Lung (tissue), 12 donors: ENCODE results near the gene CAMK1D. TPM values are rescaled to one million over a fixed set of nuclear protein-coding genes. Genes with fewer than 3 reads are reported as not detected.

ENCODE experiments used
- ATAC-seq: fragments of 200-7000 bp; cut with Tn5 transposase; one replicate; pipeline ENCODE4 v1.9.1; 2020; ENCODE audit warnings: moderate number of reproducible peaks; ENCODE audit not compliant: insufficient read depth, low FRiP score
- DNase-seq, 3 donors: peaks; one replicate each; pipeline ENCODE4 v3.0.0-alpha.2; 2013 to 2017
- H3K27ac ChIP-seq, 2 donors: one replicate each; pipeline ENCODE4 v1.5.1; 2013; ENCODE audit warnings: mild to moderate bottlenecking in 2 of 2, moderate library complexity in 2 of 2, control low read depth in 1 of 2, inconsistent platforms in 1 of 2, low read depth in 1 of 2, low read length in 1 of 2
- H3K27me3 ChIP-seq, 3 donors: one replicate each; pipeline ENCODE4 v1.5.1; 2013; ENCODE audit warnings: low read length in 2 of 3; ENCODE audit not compliant: control insufficient read depth in 3 of 3, insufficient read depth in 3 of 3
- H3K36me3 ChIP-seq, 4 donors: one replicate each; pipeline ENCODE4 v1.5.1; 2013; ENCODE audit warnings: low read length in 4 of 4, mild to moderate bottlenecking in 1 of 4, moderate library complexity in 1 of 4; ENCODE audit not compliant: control insufficient read depth in 4 of 4, insufficient read depth in 4 of 4
- H3K4me1 ChIP-seq, 5 donors: one replicate each; pipeline ENCODE4 v1.5.1; 2013; ENCODE audit warnings: low read length in 5 of 5, mild to moderate bottlenecking in 2 of 5, moderate library complexity in 1 of 5; ENCODE audit not compliant: control insufficient read depth in 5 of 5, insufficient read depth in 5 of 5
- H3K4me3 ChIP-seq: one replicate; pipeline ENCODE4 v1.5.1; 2013; ENCODE audit warnings: mild to moderate bottlenecking, control low read depth, moderate library complexity
- H3K9ac ChIP-seq, 2 donors: one replicate each; pipeline ENCODE4 v1.5.1; 2013; ENCODE audit warnings: low read length in 2 of 2, control low read depth in 1 of 2; ENCODE audit not compliant: insufficient read depth in 1 of 2
- H3K9me3 ChIP-seq, 4 donors: one replicate each; pipeline ENCODE4 v1.5.1; 2013; ENCODE audit warnings: low read length in 3 of 4, mild to moderate bottlenecking in 1 of 4, moderate library complexity in 1 of 4; ENCODE audit not compliant: control insufficient read depth in 4 of 4, insufficient read depth in 3 of 4
- WGBS, 2 donors: extraction: QIAGEN DNeasy Blood & Tissue Kit; methylation state at CpG; one replicate each; pipeline ENCODE4 v1.1.7; 2013; 5-methylcytosine and 5-hydroxymethylcytosine counted together
- polyA plus RNA-seq, 2 donors: library from polyadenylated mRNA; stranded (reverse); fragments of 200-250 nt; gene quantifications; one replicate each; pipeline ENCODE4 v1.2.1, GENCODE V29; 2013
- total RNA-seq, 2 donors: library from RNA; depleted of rRNA in 1 of 2; stranded (reverse); fragments of >200 nt in 1 of 2; gene quantifications; one replicate each; pipeline ENCODE4 v1.2.1, GENCODE V29; 2014 to 2021
- TF ChIP-seq, protein P1 (sequence below): IDR thresholded peaks from 2 replicates; pipeline ENCODE4 v1.5.1; 2012; ENCODE audit warnings: mild to moderate bottlenecking; ENCODE audit errors: control extremely low read depth, extremely low read depth
- donor health status: control.
- donor health status: control.
- donor health status: Bipolar disorder and iron deficiency.
- donor health status: healthy.
- donor health status: DM: yes; HTN: yes; CAD: no.

CAMK1D gene
- total and polyA plus RNA-seq, 4 donors = 3.2 to 37.4 (median 7.0) TPM

DNA sequence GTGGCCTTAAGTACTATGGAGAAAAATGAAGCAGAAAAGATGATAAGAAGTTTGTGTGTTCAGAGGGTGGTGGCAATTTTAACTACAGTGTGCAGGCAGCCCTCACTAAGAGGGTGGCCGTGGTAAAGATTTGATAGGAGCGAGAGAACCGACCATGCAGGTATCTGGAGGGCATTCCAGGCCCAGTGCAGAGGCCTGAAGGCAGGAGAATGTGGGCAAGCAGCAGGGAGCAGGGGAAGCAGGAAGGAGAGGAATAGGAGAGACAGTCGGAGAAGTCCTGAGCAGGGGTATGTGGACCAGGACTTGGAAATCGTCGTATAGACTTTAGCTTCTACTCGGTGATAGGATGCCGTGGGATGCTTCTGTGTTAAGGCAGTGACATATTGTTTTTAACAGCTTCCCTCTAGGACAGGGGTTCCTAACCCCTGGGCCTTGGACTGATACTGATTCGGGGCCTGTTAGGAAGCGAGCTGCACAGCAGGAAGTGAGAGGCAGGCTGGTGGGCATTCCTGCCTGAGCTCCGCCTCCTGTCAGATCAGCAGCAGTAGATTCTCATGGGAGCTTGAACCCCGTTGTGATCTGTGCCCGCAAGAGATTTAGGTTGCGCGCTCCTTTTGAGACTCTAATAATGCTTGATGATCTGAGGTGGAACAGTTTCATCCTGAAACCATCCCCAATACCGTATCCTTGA is 425.0 kb downstream of the CAMK1D start:
- ATAC-seq (no peak), DNase-seq (peak in 1 of 3 donors; percentile 35)
- Histone ChIP-seq H3K9ac (no peak overlapping the region), H3K36me3 (no peaks in the 10 kb centered on the region), H3K27me3 (peaks cover 0 to 4% (median 0%) of the 10 kb centered on the region in 3 donors), H3K4me3 (no peak overlapping the region), H3K9me3 (peaks cover 0 to 4% (median 0%) of the 10 kb centered on the region in 4 donors), H3K4me1 (no peaks in the 10 kb centered on the region), H3K27ac (no peak overlapping the region)
- TF ChIP-seq, protein P1, sequence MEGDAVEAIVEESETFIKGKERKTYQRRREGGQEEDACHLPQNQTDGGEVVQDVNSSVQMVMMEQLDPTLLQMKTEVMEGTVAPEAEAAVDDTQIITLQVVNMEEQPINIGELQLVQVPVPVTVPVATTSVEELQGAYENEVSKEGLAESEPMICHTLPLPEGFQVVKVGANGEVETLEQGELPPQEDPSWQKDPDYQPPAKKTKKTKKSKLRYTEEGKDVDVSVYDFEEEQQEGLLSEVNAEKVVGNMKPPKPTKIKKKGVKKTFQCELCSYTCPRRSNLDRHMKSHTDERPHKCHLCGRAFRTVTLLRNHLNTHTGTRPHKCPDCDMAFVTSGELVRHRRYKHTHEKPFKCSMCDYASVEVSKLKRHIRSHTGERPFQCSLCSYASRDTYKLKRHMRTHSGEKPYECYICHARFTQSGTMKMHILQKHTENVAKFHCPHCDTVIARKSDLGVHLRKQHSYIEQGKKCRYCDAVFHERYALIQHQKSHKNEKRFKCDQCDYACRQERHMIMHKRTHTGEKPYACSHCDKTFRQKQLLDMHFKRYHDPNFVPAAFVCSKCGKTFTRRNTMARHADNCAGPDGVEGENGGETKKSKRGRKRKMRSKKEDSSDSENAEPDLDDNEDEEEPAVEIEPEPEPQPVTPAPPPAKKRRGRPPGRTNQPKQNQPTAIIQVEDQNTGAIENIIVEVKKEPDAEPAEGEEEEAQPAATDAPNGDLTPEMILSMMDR = no peak
- WGBS, 2 donors = 71 to 73% methylated on average over 16 of the region's 16 CpGs

DNA sequence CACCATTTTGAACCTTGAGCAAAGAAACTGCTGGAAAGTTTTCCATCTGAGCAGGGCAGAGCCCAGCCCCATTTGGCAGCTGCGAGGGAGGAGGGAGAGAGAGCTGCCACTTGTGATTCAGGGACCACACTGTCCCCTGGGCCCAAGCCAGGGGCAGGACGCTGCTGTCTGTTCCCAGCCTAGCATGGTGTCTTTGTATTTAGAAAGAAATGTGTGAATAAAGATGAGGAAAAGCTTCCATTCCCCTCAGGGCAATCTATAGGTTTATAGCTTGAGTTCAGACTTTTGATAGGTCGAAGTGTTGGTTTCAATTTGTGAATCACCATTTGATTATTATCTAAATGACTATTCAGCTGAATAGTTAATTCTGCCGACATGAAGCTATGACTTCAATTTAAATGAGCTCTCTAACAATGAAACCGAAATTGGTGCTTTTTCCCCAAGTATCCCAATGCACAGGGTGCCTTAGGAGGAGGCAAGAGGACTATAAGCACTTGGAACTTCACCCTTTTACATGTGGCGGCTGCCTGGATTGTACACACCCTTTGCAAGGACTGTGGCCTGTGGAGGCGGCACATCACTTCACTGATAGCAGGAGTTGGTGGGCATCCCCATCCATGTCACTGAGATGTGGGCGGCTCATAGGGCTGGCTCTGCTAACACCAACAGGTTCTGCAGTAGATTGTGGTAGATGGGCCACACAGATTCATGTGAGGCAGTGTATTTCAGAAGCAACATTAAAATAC is 428.7 kb downstream of the CAMK1D start:
- no peak for ATAC-seq

DNA sequence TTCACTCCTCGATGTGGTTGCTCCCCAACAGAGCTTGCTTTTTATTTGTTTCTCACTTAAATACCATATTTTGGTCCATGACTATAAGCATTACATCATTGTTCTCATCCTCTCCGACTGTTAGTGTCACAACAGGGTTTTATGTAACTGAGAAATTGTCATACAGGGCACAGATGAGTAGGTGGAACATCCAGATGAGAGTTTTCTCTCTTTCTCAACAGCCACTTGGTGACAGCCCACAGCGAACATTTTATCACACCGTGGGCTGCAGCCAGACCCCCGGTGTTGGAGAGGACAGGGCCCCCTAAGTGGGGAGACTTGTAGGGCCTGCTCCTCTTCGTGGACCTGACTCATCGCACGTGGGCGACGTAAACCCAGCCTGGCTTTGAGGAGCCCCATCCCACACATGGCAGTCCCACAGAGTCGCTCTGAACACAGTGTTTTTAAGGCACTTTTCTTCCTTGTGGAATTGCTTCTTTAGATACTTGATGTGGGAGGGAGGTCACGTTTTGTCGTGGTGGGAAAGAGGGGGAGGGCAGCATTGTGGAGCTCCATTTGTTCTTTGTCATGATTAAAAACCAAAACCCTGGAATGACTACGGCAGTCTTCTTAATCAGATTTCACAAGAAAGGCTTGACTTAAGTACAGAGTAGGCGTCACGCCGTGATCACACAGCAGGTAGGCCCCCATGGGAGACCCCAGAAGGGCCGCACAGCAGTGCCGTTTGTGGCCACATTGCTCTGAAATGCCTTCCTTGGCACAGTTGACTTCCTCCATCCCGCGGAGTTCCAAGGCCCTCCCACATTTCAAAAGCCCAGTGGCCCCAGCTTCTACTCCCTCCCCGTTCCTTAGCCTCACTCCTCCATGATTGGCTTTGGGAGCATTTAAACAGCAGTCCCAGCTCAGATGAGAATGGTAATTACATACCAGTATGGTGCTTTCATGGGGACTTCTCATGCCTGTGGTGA is 431.6 kb downstream of the CAMK1D start:
- DNase-seq (no peak), ATAC-seq (no peak)
- no peak overlapping the region for H3K27ac ChIP-seq
- TF ChIP-seq, protein P1 = no peak
- H3K4me1 ChIP-seq = peaks cover 0 to 8% (median 0%) of the 10 kb centered on the region in 5 donors
- no peaks in the 10 kb centered on the region for H3K36me3 ChIP-seq
- 86 to 91% methylated on average over 22 of the region's 22 CpGs for WGBS, 2 donors
- peaks cover 0 to 10% (median 0%) of the 10 kb centered on the region in 3 donors for H3K27me3 ChIP-seq
- H3K9ac ChIP-seq = no peak overlapping the region
- no peak overlapping the region for H3K4me3 ChIP-seq
- H3K9me3 ChIP-seq = no peaks in the 10 kb centered on the region

More for the DNA sequence above, 428.7 kb downstream of the CAMK1D start:
- Histone ChIP-seq H3K9me3 (no peaks in the 10 kb centered on the region), H3K36me3 (no peaks in the 10 kb centered on the region), H3K4me1 (peaks cover 0 to 5% (median 0%) of the 10 kb centered on the region in 5 donors), H3K4me3 (no peak overlapping the region), H3K27ac (no peak overlapping the region), H3K27me3 (peaks cover 0 to 7% (median 0%) of the 10 kb centered on the region in 3 donors), H3K9ac (no peak overlapping the region)
- no peak for DNase-seq
- TF ChIP-seq, protein P1 = no peak
- WGBS, 2 donors = 88 to 89% methylated on average over 8 of the region's 8 CpGs
